GM18520 (cell line): ENCODE results near the gene PHOSPHO1.
"Not testable (repeated sequence)": the region's sequence is repeated elsewhere in the genome, so short reads cannot be mapped to it uniquely, and the experiment has no call there.

Source experiments
- ATAC-seq: cut with Tn5 transposase; IDR thresholded peaks from one replicate; pipeline ENCODE4 v1.9.1; 2021; ENCODE audit not compliant: unreplicated experiment

The PHOSPHO1 gene

GRCh38 chr17:49230636-49231562 lies at the start of gene PHOSPHO1:
Gene PHOSPHO1 (minus strand): TSS chr17:49230787. CDS start chr17:49226691, 4,096 bp downstream.
- peak; percentile 69 for ATAC-seq

- no peak for ATAC-seq
These were observed 49.5 kb upstream of the PHOSPHO1 start for GRCh38 chr17:49280061-49280460.

GRCh38 chr17:49279263-49280015 lies 48.9 kb upstream of the PHOSPHO1 start:
- ATAC-seq = not testable (repeated sequence)

- no peak for ATAC-seq
These were observed 47.5 kb upstream of the PHOSPHO1 start for GRCh38 chr17:49278076-49278475.

- ATAC-seq = no peak
These were observed 47.1 kb upstream of the PHOSPHO1 start for GRCh38 chr17:49277638-49278037.

GRCh38 chr17:49275981-49276380 lies 45.4 kb upstream of the PHOSPHO1 start:
- not testable (repeated sequence) for ATAC-seq

- no peak for ATAC-seq
These were observed 38.8 kb upstream of the PHOSPHO1 start for GRCh38 chr17:49269356-49269755.

- no peak for ATAC-seq
These were observed 37.3 kb upstream of the PHOSPHO1 start for GRCh38 chr17:49267912-49268311.

- no peak for ATAC-seq
These were observed 35.6 kb upstream of the PHOSPHO1 start for GRCh38 chr17:49266233-49266632.

- not testable (repeated sequence) for ATAC-seq
These were observed 31.0 kb upstream of the PHOSPHO1 start for GRCh38 chr17:49261540-49261939.

- no peak for ATAC-seq
These were observed 30.3 kb upstream of the PHOSPHO1 start for GRCh38 chr17:49260817-49261291.

- ATAC-seq = no peak
These were observed 29.6 kb upstream of the PHOSPHO1 start for GRCh38 chr17:49260011-49260816.

- no peak for ATAC-seq
These were observed 29.1 kb upstream of the PHOSPHO1 start for GRCh38 chr17:49259663-49260010.

GRCh38 chr17:49258394-49258793 lies 27.8 kb upstream of the PHOSPHO1 start:
- ATAC-seq = no peak

- ATAC-seq = no peak
These were observed 24.5 kb upstream of the PHOSPHO1 start for GRCh38 chr17:49255125-49255524.

- no peak for ATAC-seq
These were observed 23.5 kb upstream of the PHOSPHO1 start for GRCh38 chr17:49254066-49254465.

GRCh38 chr17:49252148-49252695 lies 21.6 kb upstream of the PHOSPHO1 start:
- ATAC-seq = no peak

GRCh38 chr17:49249890-49250522 lies 19.4 kb upstream of the PHOSPHO1 start:
- no peak for ATAC-seq

GRCh38 chr17:49249292-49249794 lies 18.8 kb upstream of the PHOSPHO1 start:
- ATAC-seq = no peak

- no peak for ATAC-seq
These were observed 17.4 kb upstream of the PHOSPHO1 start for GRCh38 chr17:49247944-49248343.
